ENCODE results near the gene HNF4A.

GRCh38 chr20:44362466-44362940 lies 7.0 kb downstream of the HNF4A start:
- TF ChIP-seq POLR2A (IDR thresholded peaks at IDR 0.05) (no peak), EP300 (IDR thresholded peaks at IDR 0.05) (no peak), POLR2AphosphoS5 (IDR thresholded peaks at IDR 0.05) (no peak)
- TF ChIP-seq, protein P1, sequence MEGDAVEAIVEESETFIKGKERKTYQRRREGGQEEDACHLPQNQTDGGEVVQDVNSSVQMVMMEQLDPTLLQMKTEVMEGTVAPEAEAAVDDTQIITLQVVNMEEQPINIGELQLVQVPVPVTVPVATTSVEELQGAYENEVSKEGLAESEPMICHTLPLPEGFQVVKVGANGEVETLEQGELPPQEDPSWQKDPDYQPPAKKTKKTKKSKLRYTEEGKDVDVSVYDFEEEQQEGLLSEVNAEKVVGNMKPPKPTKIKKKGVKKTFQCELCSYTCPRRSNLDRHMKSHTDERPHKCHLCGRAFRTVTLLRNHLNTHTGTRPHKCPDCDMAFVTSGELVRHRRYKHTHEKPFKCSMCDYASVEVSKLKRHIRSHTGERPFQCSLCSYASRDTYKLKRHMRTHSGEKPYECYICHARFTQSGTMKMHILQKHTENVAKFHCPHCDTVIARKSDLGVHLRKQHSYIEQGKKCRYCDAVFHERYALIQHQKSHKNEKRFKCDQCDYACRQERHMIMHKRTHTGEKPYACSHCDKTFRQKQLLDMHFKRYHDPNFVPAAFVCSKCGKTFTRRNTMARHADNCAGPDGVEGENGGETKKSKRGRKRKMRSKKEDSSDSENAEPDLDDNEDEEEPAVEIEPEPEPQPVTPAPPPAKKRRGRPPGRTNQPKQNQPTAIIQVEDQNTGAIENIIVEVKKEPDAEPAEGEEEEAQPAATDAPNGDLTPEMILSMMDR (IDR thresholded peaks at IDR 0.05), result no peak
